HEK293 (cell line): ENCODE results near the gene ANK2.

Source experiments
- CTCF ChIA-PET: fragments of 350-600 bp; formaldehyde crosslinking; extraction: SDS; loops from one replicate; lab custom pipeline; 2021; ENCODE audit warnings: antibody characterized with exemption; lab: Yijun Ruan, JAX
- POLR2A ChIA-PET: fragments of 300-600 bp; formaldehyde crosslinking; extraction: SDS; loops from one replicate; lab custom pipeline; 2020; ENCODE audit warnings: antibody characterized with exemption, inconsistent platforms; lab: Yijun Ruan, JAX
- H3K27ac ChIP-seq: fragments of 200-500 bp; sonication (Bioruptor generic); 2 replicates; pipeline ENCODE4 v1.5.1; 2014; ENCODE audit warnings: low read depth, low read length, control low read depth, inconsistent platforms; ENCODE audit errors: extremely low read depth
- H3K36me3 ChIP-seq, 2 experiments: fragments of 200-500 bp in 1 of 2; sonication (Bioruptor generic) in 1 of 2; 1 replicate in 1 of 2; 2 replicates in 1 of 2; pipeline ENCODE4 v1.5.1; 2014 to 2017; ENCODE audit warnings: inconsistent platforms in 2 of 2, low read length in 2 of 2; ENCODE audit not compliant: control insufficient read depth in 2 of 2, insufficient read depth in 1 of 2
- H3K4me1 ChIP-seq: fragments of 200-500 bp; sonication (Bioruptor generic); 2 replicates; pipeline ENCODE4 v1.5.1; 2014; ENCODE audit warnings: mild to moderate bottlenecking, low read length, inconsistent platforms; ENCODE audit not compliant: control insufficient read depth, insufficient read depth
- H3K4me3 ChIP-seq: 2 replicates; pipeline ENCODE4 v1.5.1; 2011; ENCODE audit warnings: low read depth, mild to moderate bottlenecking, control low read depth, low read length, moderate library complexity
- H3K9me3 ChIP-seq: fragments of 200-500 bp; sonication (Bioruptor generic); 2 replicates; pipeline ENCODE4 v1.5.1; 2014; ENCODE audit warnings: low read depth, low read length, inconsistent platforms; ENCODE audit not compliant: control insufficient read depth, insufficient read depth
- BCL11B ChIP-seq: fragments of 450-650 bp; formaldehyde crosslinking; IDR thresholded peaks from 2 replicates; pipeline ENCODE4 v1.5.1; 2016; ENCODE audit warnings: low read depth, missing biosample characterization, missing genetic modification characterization
- SP2 ChIP-seq: fragments of 450-650 bp; formaldehyde crosslinking; IDR thresholded peaks from 2 replicates; pipeline ENCODE4 v1.5.1; 2016; ENCODE audit warnings: missing biosample characterization, missing genetic modification characterization
- TCF7L2 ChIP-seq: IDR thresholded peaks from 2 replicates; pipeline ENCODE4 v1.6.1; 2011; ENCODE audit warnings: low read depth, mild to moderate bottlenecking, inconsistent platforms, low read length, moderate library complexity, borderline replicate concordance
- ZNF157 ChIP-seq: fragments of 450-650 bp; formaldehyde crosslinking; IDR thresholded peaks from 2 replicates; pipeline ENCODE4 v1.5.1; 2016; ENCODE audit warnings: missing biosample characterization, missing genetic modification characterization
- ZNF169 ChIP-seq: fragments of 450-650 bp; formaldehyde crosslinking; IDR thresholded peaks from 2 replicates; pipeline ENCODE4 v1.5.1; 2016; ENCODE audit warnings: missing biosample characterization, missing genetic modification characterization
- ZNF324 ChIP-seq: fragments of 450-650 bp; formaldehyde crosslinking; IDR thresholded peaks from 2 replicates; pipeline ENCODE4 v1.5.1; 2016; ENCODE audit warnings: missing biosample characterization, missing genetic modification characterization
- ZNF416 ChIP-seq: fragments of 450-650 bp; formaldehyde crosslinking; IDR thresholded peaks from 2 replicates; pipeline ENCODE4 v1.5.1; 2016; ENCODE audit warnings: missing biosample characterization, missing genetic modification characterization
- ZNF423 ChIP-seq: fragments of 450-650 bp; formaldehyde crosslinking; IDR thresholded peaks from 2 replicates; pipeline ENCODE4 v1.5.1; 2016; ENCODE audit warnings: missing biosample characterization, missing genetic modification characterization
- ZNF48 ChIP-seq: fragments of 450-650 bp; formaldehyde crosslinking; IDR thresholded peaks from 2 replicates; pipeline ENCODE4 v1.5.1; 2016; ENCODE audit warnings: missing biosample characterization, missing genetic modification characterization
- ZNF501 ChIP-seq: fragments of 450-650 bp; formaldehyde crosslinking; IDR thresholded peaks from 2 replicates; pipeline ENCODE4 v1.5.1; 2016; ENCODE audit warnings: missing biosample characterization, missing genetic modification characterization
- ZNF624 ChIP-seq: fragments of 450-650 bp; formaldehyde crosslinking; IDR thresholded peaks from 2 replicates; pipeline ENCODE4 v1.5.1; 2017; ENCODE audit warnings: missing biosample characterization, missing genetic modification characterization
- ZNF629 ChIP-seq: fragments of 450-650 bp; formaldehyde crosslinking; IDR thresholded peaks from 2 replicates; pipeline ENCODE4 v1.5.1; 2017; ENCODE audit warnings: missing biosample characterization, missing genetic modification characterization
- ZNF639 ChIP-seq: fragments of 450-650 bp; formaldehyde crosslinking; IDR thresholded peaks from 2 replicates; pipeline ENCODE4 v1.5.1; 2016; ENCODE audit warnings: missing biosample characterization, missing genetic modification characterization
- ZNF701 ChIP-seq: fragments of 450-650 bp; formaldehyde crosslinking; IDR thresholded peaks from 2 replicates; pipeline ENCODE4 v1.5.1; 2016; ENCODE audit warnings: missing biosample characterization, missing genetic modification characterization
- ZNF768 ChIP-seq: fragments of 450-650 bp; formaldehyde crosslinking; IDR thresholded peaks from 2 replicates; pipeline ENCODE4 v1.5.1; 2018; ENCODE audit warnings: missing biosample characterization, mild to moderate bottlenecking, missing genetic modification characterization
- TF ChIP-seq, protein P1 (sequence below): fragments of 450-650 bp; formaldehyde crosslinking; IDR thresholded peaks from 2 replicates; pipeline ENCODE4 v1.5.0; 2017; ENCODE audit warnings: missing biosample characterization, missing genetic modification characterization, borderline replicate concordance
- TF ChIP-seq, protein P2 (sequence below): fragments of 450-650 bp; formaldehyde crosslinking; IDR thresholded peaks from 2 replicates; pipeline ENCODE4 v1.5.1; 2017; ENCODE audit warnings: missing biosample characterization, missing genetic modification characterization
- TF ChIP-seq, protein P3 (sequence below): fragments of 450-650 bp; formaldehyde crosslinking; IDR thresholded peaks from 2 replicates; pipeline ENCODE4 v1.5.1; 2017; ENCODE audit warnings: missing biosample characterization, missing genetic modification characterization

The ANK2 gene

DNA sequence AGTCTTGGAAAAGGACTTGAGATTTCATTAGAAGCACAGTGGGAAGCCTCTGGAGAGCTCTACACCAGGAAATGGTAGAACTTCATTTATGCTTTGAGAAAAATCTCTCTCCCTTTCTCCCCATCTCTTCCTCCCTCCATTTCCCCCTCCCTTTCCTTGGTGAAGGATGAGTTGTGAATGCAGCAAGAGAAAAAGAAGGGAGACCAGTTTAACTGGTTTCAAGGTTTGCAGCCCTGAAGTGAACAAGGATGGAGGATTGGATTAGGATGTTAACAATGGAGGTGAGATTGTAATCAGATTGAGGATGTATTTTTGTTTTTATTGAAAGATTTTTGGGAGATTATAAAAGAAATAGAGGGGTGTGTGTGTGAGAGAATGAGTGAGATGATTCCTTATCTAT is 99.5 kb downstream of the ANK2 start (continued):
- TF ChIP-seq, protein P1, sequence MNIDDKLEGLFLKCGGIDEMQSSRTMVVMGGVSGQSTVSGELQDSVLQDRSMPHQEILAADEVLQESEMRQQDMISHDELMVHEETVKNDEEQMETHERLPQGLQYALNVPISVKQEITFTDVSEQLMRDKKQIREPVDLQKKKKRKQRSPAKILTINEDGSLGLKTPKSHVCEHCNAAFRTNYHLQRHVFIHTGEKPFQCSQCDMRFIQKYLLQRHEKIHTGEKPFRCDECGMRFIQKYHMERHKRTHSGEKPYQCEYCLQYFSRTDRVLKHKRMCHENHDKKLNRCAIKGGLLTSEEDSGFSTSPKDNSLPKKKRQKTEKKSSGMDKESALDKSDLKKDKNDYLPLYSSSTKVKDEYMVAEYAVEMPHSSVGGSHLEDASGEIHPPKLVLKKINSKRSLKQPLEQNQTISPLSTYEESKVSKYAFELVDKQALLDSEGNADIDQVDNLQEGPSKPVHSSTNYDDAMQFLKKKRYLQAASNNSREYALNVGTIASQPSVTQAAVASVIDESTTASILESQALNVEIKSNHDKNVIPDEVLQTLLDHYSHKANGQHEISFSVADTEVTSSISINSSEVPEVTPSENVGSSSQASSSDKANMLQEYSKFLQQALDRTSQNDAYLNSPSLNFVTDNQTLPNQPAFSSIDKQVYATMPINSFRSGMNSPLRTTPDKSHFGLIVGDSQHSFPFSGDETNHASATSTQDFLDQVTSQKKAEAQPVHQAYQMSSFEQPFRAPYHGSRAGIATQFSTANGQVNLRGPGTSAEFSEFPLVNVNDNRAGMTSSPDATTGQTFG (tag by site-specific recombination), result no peak
- no peak for TF ChIP-seq ZNF629 (tag by site-specific recombination)
- TF ChIP-seq ZNF48 (tag by site-specific recombination), result no peak
- no peak for TF ChIP-seq ZNF416 (tag by site-specific recombination)
- TF ChIP-seq ZNF768 (tag by site-specific recombination), result no peak
- no peak for TF ChIP-seq ZNF639 (tag by site-specific recombination)
- no peak for TF ChIP-seq ZNF157 (tag by site-specific recombination)
- TF ChIP-seq ZNF624, result no peak

DNA sequence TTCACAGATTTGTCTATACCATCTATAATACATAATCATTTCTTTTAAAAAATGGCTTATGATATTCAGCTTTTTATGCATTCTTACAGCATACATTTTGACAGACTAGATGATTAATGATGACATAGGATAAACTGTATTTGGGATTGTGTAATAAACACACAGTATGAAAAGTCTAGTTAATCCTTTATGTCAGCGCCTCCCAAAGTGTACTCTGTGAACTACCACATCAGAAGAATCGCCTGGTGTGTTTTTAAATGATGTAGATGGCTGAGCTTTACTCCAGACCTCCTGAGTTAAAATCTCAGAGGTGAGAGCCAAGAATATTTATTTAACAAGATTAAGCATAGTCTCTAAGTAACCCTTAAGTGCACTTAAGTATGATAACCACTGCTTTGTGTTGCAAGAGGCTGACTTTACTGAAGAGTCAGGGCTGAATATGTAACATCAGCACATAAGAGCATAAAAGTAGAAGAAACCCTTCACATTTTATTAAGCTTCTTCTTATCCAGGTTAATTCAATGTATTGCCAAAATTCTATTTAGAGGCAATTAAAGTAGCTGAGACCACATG is 104.2 kb downstream of the ANK2 start:
- TF ChIP-seq TCF7L2, result peak; percentile 71; the same call in 1 of the 2 replicates
- no peak for TF ChIP-seq ZNF423
- TF ChIP-seq, protein P2, sequence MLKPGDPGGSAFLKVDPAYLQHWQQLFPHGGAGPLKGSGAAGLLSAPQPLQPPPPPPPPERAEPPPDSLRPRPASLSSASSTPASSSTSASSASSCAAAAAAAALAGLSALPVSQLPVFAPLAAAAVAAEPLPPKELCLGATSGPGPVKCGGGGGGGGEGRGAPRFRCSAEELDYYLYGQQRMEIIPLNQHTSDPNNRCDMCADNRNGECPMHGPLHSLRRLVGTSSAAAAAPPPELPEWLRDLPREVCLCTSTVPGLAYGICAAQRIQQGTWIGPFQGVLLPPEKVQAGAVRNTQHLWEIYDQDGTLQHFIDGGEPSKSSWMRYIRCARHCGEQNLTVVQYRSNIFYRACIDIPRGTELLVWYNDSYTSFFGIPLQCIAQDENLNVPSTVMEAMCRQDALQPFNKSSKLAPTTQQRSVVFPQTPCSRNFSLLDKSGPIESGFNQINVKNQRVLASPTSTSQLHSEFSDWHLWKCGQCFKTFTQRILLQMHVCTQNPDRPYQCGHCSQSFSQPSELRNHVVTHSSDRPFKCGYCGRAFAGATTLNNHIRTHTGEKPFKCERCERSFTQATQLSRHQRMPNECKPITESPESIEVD (tag by site-specific recombination), result 0 out of 2 replicates have a peak, but pooled peaks have one; percentile 34
- TF ChIP-seq ZNF501 (tag by site-specific recombination), result no peak
- no peak for TF ChIP-seq ZNF169 (tag by site-specific recombination)
- POLR2A ChIA-PET, result no interaction called here
- Histone ChIP-seq H3K4me1 (no peaks in the 10 kb centered on the region), H3K27ac (no peak overlapping the region), H3K4me3 (no peak overlapping the region), H3K9me3 (no peaks in the 10 kb centered on the region), H3K36me3 (no peaks in the 10 kb centered on the region)
- CTCF ChIA-PET, result interaction anchor here (0.6 to 1.0 kb wide), 3 partner anchors 22 to 1242 kb away, joined by 3 to 4 read pairs (median 3); no protein-coding TSS in a partner anchor

DNA sequence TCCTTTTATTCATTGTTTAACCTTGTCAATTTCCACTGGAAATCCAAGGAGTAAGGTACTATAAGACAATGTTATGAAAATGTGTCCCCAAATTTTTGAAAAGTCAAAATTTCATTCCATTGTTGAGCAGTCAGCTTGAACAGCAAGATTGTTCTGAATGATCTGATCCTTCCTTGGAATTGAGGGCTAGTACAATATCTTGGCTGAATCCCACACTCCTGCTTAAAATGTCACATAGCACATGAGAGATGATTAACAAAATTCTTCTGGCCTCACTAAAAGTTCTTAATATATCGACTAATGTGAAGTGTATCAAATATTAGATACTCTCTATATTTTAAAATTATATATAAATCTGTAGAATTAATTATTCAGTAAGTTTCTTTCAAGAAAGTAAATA is 104.8 kb downstream of the ANK2 start:
- H3K4me1 ChIP-seq, result no peaks in the 10 kb centered on the region
- no peak overlapping the region for H3K4me3 ChIP-seq
- H3K9me3 ChIP-seq, result no peaks in the 10 kb centered on the region
- TF ChIP-seq SP2 (no peak), ZNF324 (no peak), BCL11B (tag by site-specific recombination) (no peak), ZNF701 (tag by site-specific recombination) (no peak)
- TF ChIP-seq, protein P3, sequence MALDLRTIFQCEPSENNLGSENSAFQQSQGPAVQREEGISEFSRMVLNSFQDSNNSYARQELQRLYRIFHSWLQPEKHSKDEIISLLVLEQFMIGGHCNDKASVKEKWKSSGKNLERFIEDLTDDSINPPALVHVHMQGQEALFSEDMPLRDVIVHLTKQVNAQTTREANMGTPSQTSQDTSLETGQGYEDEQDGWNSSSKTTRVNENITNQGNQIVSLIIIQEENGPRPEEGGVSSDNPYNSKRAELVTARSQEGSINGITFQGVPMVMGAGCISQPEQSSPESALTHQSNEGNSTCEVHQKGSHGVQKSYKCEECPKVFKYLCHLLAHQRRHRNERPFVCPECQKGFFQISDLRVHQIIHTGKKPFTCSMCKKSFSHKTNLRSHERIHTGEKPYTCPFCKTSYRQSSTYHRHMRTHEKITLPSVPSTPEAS (tag by site-specific recombination), result no peak
- TF ChIP-seq, all 188 proteins: peak for 0
- ChIA-PET POLR2A (no interaction called here), CTCF (no interaction called here)
- no peaks in the 10 kb centered on the region for H3K36me3 ChIP-seq
- no peak overlapping the region for H3K27ac ChIP-seq
